Endodermal cell (in vitro differentiated cells): Measurements from ENCODE around the gene PARP1. TPM values are rescaled to one million over a fixed set of nuclear protein-coding genes. Genes with fewer than 3 reads are reported as not detected.

ENCODE experiments used
- DNase-seq: peaks from one replicate; pipeline ENCODE4 v3.0.0-alpha.2; 2017
- H3K27ac ChIP-seq: 2 replicates; pipeline ENCODE4 v1.5.1; 2013; ENCODE audit warnings: mild to moderate bottlenecking, low read depth, low read length, moderate library complexity
- H3K27me3 ChIP-seq: 2 replicates; pipeline ENCODE4 v1.6.1; 2013; ENCODE audit warnings: mild to moderate bottlenecking, low read length, moderate library complexity; ENCODE audit not compliant: insufficient read depth, control insufficient read depth, poor library complexity, severe bottlenecking
- H3K36me3 ChIP-seq: 2 replicates; pipeline ENCODE4 v1.7.0; 2013; ENCODE audit warnings: mild to moderate bottlenecking, low read length, moderate library complexity; ENCODE audit not compliant: control insufficient read depth, insufficient read depth
- H3K4me1 ChIP-seq: one replicate; pipeline ENCODE4 v1.7.0; 2013; ENCODE audit warnings: low read length; ENCODE audit not compliant: control insufficient read depth, insufficient read depth
- H3K4me3 ChIP-seq: 2 replicates; pipeline ENCODE4 v1.5.1; 2013; ENCODE audit warnings: mild to moderate bottlenecking, low read length, moderate library complexity
- H3K9ac ChIP-seq: 2 replicates; pipeline ENCODE4 v1.6.1; 2013; ENCODE audit warnings: mild to moderate bottlenecking, low read length, moderate library complexity; ENCODE audit not compliant: poor library complexity, severe bottlenecking; ENCODE audit errors: extremely low read depth
- H3K9me3 ChIP-seq: 2 replicates; pipeline ENCODE4 v1.6.1; 2013; ENCODE audit warnings: mild to moderate bottlenecking, low read length, moderate library complexity; ENCODE audit not compliant: control insufficient read depth
- H3K27ac Mint-ChIP-seq: 2 replicates; pipeline ENCODE4 v1.8.0; 2020; ENCODE audit warnings: mixed read lengths
- H3K27me3 Mint-ChIP-seq: 2 replicates; pipeline ENCODE4 v1.8.0; 2021; ENCODE audit warnings: mild to moderate bottlenecking, mixed read lengths; ENCODE audit not compliant: insufficient read depth
- H3K36me3 Mint-ChIP-seq: 2 replicates; pipeline ENCODE4 v1.8.0; 2020; ENCODE audit warnings: low read depth, mixed read lengths
- H3K4me1 Mint-ChIP-seq: 2 replicates; pipeline ENCODE4 v1.8.0; 2020; ENCODE audit warnings: mixed read lengths
- H3K4me3 Mint-ChIP-seq: 2 replicates; pipeline ENCODE4 v1.8.0; 2020; ENCODE audit warnings: mild to moderate bottlenecking, moderate library complexity, mixed read lengths
- H3K9me3 Mint-ChIP-seq: 2 replicates; pipeline ENCODE4 v1.8.0; 2020; ENCODE audit warnings: mild to moderate bottlenecking, mixed read lengths
- CTCF ChIP-seq: fragments of 200-600 bp; sonication (generic); conservative IDR thresholded peaks from 2 replicates; pipeline ENCODE4 v1.5.0; 2021; ENCODE audit warnings: antibody characterized with exemption, mild to moderate bottlenecking
- WGBS, 2 experiments: methylation state at CpG; one replicate each; pipeline versions ENCODE4 v1.1.5 to v1.1.7; 2013; ENCODE audit warnings: missing lambda C conversion rate in 2 of 2, mixed read lengths in 1 of 2; ENCODE audit not compliant: insufficient coverage in 1 of 2, insufficient read length in 1 of 2; 5-methylcytosine and 5-hydroxymethylcytosine counted together
- total RNA-seq, 2 donors: library from RNA; stranded (reverse); fragmentation: NEBNext Ultra II Directional in 1 of 2; extraction: Animal tissue kit (Norgen Biotek cat#: 25700) in 1 of 2; gene quantifications; 2 replicates in 1 of 2; 3 replicates in 1 of 2; pipeline ENCODE4 v1.2.1, GENCODE V29; 2021

Gene PARP1
- total RNA-seq, 2 donors from 2014 or later = 170 to 173 TPM

GRCh38 chr1:226409392-226409791, 1.5 kb upstream of the PARP1 start:
- Mint-ChIP-seq H3K27ac (no peak overlapping the region), H3K27me3 (no peaks in the 10 kb centered on the region), H3K9me3 (no peaks in the 10 kb centered on the region), H3K36me3 (no peaks in the 10 kb centered on the region), H3K4me1 (peaks cover 42% of the 10 kb centered on the region), H3K4me3 (no peak overlapping the region)
- WGBS, 2 experiments = 85 to 94% methylated on average over 4 of the region's 4 CpGs
- Histone ChIP-seq H3K9ac (no peak overlapping the region), H3K4me3 (no peak overlapping the region), H3K9me3 (no peaks in the 10 kb centered on the region), H3K4me1 (peaks cover 10% of the 10 kb centered on the region), H3K36me3 (no peaks in the 10 kb centered on the region), H3K27ac (no peak overlapping the region), H3K27me3 (no peaks in the 10 kb centered on the region)
- TF ChIP-seq CTCF = no peak
- peak; percentile 22 for DNase-seq

- peak; percentile 14 for DNase-seq
- H3K36me3 ChIP-seq = no peaks in the 10 kb centered on the region
- Mint-ChIP-seq H3K27me3 (no peaks in the 10 kb centered on the region), H3K27ac (peak overlapping the region; percentile 85), H3K9me3 (no peaks in the 10 kb centered on the region), H3K4me1 (peaks cover 45% of the 10 kb centered on the region), H3K36me3 (no peaks in the 10 kb centered on the region), H3K4me3 (peak overlapping the region; percentile 92)
- H3K9me3 ChIP-seq = no peaks in the 10 kb centered on the region
- H3K4me1 ChIP-seq = peaks cover 5% of the 10 kb centered on the region
- 73 to 79% methylated on average over 13 to 25 of the region's 25 CpGs for WGBS, 2 experiments
- H3K27me3 ChIP-seq = no peaks in the 10 kb centered on the region
- TF ChIP-seq CTCF = no peak
- peak overlapping the region; percentile 97 for H3K4me3 ChIP-seq
- H3K9ac ChIP-seq = no peak overlapping the region
- no peak overlapping the region for H3K27ac ChIP-seq
Measured at GRCh38 chr1:226408285-226409184, 642 bp upstream of the PARP1 start.

GRCh38 chr1:226407199-226407496, 745 bp downstream of the PARP1 start:
- H3K9me3 ChIP-seq = no peaks in the 10 kb centered on the region
- DNase-seq = no peak
- TF ChIP-seq CTCF = no peak
- Mint-ChIP-seq H3K4me3 (peak overlapping the region; percentile 92), H3K4me1 (peaks cover 40% of the 10 kb centered on the region), H3K9me3 (no peaks in the 10 kb centered on the region), H3K27me3 (no peaks in the 10 kb centered on the region), H3K36me3 (peaks cover 4% of the 10 kb centered on the region), H3K27ac (peak overlapping the region; percentile 92)
- H3K4me1 ChIP-seq = peaks cover 4% of the 10 kb centered on the region
- WGBS, 2 experiments = 0% methylated on average over 1 to 3 of the region's 4 CpGs
- H3K36me3 ChIP-seq = peaks cover 7% of the 10 kb centered on the region
- H3K4me3 ChIP-seq = peak overlapping the region; percentile 97
- peak overlapping the region; percentile 74 for H3K9ac ChIP-seq
- H3K27ac ChIP-seq = peak overlapping the region; percentile 87
- no peaks in the 10 kb centered on the region for H3K27me3 ChIP-seq
